Measurements from ENCODE around the gene YTHDF1.
A peak's percentile ranks its signal among the peaks of the same experiment; 100 is the strongest.

YTHDF1 gene

DNA sequence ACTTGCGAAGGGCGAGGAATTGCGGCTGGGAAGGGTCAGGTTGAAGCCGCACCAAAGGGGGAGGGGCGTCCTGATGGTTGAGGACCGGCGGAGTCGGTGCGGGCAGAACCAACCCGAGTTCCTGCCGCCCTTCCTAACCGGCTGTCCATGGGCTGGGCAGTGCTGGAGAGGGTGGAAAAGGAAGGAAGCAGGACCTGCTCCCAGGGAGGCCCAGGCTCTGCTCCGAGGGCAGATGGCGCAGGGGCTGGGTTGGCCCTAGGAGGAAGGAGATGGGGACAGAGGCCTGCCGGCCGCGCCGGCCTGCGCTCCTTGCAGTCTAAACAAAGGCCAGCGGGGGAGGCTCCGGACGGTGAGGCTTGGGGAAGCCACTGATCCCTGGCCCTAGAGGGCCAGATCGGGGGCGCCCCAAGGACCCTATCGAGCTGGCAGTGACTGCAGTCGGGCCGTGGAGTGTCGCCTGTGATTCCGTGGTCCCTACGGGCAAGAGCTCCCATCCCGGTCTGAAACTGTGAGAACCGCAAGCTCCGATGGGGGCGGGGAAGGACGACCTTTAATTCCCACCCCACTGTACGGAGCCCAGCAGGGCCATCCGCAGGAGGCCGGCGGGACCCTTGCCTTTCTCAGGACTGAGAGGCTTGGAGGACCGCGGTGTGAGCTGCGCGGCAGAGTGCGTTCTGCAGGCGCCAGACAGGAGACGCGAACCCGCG lies 39.4 kb downstream of the YTHDF1 start:
- ChIA-PET POLR2A (no interaction called here), CTCF (interaction anchor here (0.6 kb wide), 1 partner anchor 1106 kb away, joined by 3 read pairs; no protein-coding TSS in a partner anchor)
- Histone ChIP-seq H3K4me1 (ENCODE audit: control insufficient read depth, insufficient read depth, low read length) (peaks cover 8% of the 10 kb centered on the region; the same call in 1 of the 2 replicates), H3K27ac (ENCODE audit: extremely low read depth, low read depth, low read length) (no peak overlapping the region), H3K9me3 (ENCODE audit: control insufficient read depth, insufficient read depth, low read depth, low read length) (no peaks in the 10 kb centered on the region), H3K36me3 (ENCODE audit: control insufficient read depth in 2 of 2, insufficient read depth in 1 of 2, low read length in 2 of 2) (no peaks in the 10 kb centered on the region), H3K4me3 (ENCODE audit: low read depth, low read length) (no peak overlapping the region)
- 0 out of 2 replicates have a peak, but pooled peaks have one; percentile 4 for TF ChIP-seq SP3 (tag by site-specific recombination; IDR thresholded peaks at IDR 0.05)
- peak; percentile 27; the same call in 1 of the 2 replicates for TF ChIP-seq ZFP37 (tag by site-specific recombination; IDR thresholded peaks at IDR 0.05)
- TF ChIP-seq SP7 (tag by site-specific recombination; IDR thresholded peaks at IDR 0.05): peak; percentile 25; the same call in 1 of the 2 replicates
- peak; percentile 92 for TF ChIP-seq ZNF600 (tag by site-specific recombination; IDR thresholded peaks at IDR 0.05)
- no peak for TF ChIP-seq KLF7 (tag by site-specific recombination; IDR thresholded peaks at IDR 0.05; ENCODE audit: borderline replicate concordance)
- TF ChIP-seq, protein P1, sequence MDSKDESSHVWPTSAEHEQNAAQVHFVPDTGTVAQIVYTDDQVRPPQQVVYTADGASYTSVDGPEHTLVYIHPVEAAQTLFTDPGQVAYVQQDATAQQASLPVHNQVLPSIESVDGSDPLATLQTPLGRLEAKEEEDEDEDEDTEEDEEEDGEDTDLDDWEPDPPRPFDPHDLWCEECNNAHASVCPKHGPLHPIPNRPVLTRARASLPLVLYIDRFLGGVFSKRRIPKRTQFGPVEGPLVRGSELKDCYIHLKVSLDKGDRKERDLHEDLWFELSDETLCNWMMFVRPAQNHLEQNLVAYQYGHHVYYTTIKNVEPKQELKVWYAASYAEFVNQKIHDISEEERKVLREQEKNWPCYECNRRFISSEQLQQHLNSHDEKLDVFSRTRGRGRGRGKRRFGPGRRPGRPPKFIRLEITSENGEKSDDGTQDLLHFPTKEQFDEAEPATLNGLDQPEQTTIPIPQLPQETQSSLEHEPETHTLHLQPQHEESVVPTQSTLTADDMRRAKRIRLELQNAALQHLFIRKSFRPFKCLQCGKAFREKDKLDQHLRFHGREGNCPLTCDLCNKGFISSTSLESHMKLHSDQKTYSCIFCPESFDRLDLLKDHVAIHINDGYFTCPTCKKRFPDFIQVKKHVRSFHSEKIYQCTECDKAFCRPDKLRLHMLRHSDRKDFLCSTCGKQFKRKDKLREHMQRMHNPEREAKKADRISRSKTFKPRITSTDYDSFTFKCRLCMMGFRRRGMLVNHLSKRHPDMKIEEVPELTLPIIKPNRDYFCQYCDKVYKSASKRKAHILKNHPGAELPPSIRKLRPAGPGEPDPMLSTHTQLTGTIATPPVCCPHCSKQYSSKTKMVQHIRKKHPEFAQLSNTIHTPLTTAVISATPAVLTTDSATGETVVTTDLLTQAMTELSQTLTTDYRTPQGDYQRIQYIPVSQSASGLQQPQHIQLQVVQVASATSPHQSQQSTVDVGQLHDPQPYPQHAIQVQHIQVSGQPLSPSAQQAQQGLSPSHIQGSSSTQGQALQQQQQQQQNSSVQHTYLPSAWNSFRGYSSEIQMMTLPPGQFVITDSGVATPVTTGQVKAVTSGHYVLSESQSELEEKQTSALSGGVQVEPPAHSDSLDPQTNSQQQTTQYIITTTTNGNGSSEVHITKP (tag by site-specific recombination; IDR thresholded peaks at IDR 0.05): peak; percentile 47
- peak; percentile 32; the same call in 1 of the 2 replicates for TF ChIP-seq ZEB2 (tag by site-specific recombination; IDR thresholded peaks at IDR 0.05)
- TF ChIP-seq ZNF555 (tag by site-specific recombination; conservative IDR thresholded peaks at IDR 0.05): no peak
- TF ChIP-seq ZNF133 (tag by site-specific recombination; IDR thresholded peaks at IDR 0.05): no peak
- TF ChIP-seq GLIS2 (tag by site-specific recombination; IDR thresholded peaks at IDR 0.05): peak; percentile 73
- TF ChIP-seq BCL11A (tag by site-specific recombination; IDR thresholded peaks at IDR 0.05; ENCODE audit: low read depth): 0 out of 2 replicates have a peak, but pooled peaks have one; percentile 12
- TF ChIP-seq, protein P2, sequence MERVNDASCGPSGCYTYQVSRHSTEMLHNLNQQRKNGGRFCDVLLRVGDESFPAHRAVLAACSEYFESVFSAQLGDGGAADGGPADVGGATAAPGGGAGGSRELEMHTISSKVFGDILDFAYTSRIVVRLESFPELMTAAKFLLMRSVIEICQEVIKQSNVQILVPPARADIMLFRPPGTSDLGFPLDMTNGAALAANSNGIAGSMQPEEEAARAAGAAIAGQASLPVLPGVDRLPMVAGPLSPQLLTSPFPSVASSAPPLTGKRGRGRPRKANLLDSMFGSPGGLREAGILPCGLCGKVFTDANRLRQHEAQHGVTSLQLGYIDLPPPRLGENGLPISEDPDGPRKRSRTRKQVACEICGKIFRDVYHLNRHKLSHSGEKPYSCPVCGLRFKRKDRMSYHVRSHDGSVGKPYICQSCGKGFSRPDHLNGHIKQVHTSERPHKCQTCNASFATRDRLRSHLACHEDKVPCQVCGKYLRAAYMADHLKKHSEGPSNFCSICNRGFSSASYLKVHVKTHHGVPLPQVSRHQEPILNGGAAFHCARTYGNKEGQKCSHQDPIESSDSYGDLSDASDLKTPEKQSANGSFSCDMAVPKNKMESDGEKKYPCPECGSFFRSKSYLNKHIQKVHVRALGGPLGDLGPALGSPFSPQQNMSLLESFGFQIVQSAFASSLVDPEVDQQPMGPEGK (tag by site-specific recombination; IDR thresholded peaks at IDR 0.05): peak; percentile 22; the same call in 1 of the 2 replicates
- TF ChIP-seq ZNF335 (tag by site-specific recombination; conservative IDR thresholded peaks at IDR 0.05): peak; percentile 88
- TF ChIP-seq ZNF561 (tag by site-specific recombination; IDR thresholded peaks at IDR 0.05; ENCODE audit: borderline replicate concordance): no peak
- TF ChIP-seq ZBTB48 (tag by site-specific recombination; IDR thresholded peaks at IDR 0.05): peak; percentile 72; the same call in 1 of the 2 replicates
- peak; percentile 44; the same call in 1 of the 2 replicates for TF ChIP-seq ZIC2 (tag by site-specific recombination; IDR thresholded peaks at IDR 0.05)
- no peak for TF ChIP-seq ZNF560 (tag by site-specific recombination; IDR thresholded peaks at IDR 0.05; ENCODE audit: borderline replicate concordance)
- no peak for TF ChIP-seq ZNF558 (tag by site-specific recombination; IDR thresholded peaks at IDR 0.05)
- peak; percentile 56; the same call in 1 of the 2 replicates for TF ChIP-seq ZBTB17 (tag by site-specific recombination; IDR thresholded peaks at IDR 0.05)
- TF ChIP-seq ZNF623 (tag by site-specific recombination; IDR thresholded peaks at IDR 0.05): no peak
- 0 out of 2 replicates have a peak, but pooled peaks have one; percentile 16 for TF ChIP-seq KLF1 (tag by site-specific recombination; IDR thresholded peaks at IDR 0.05)
- TF ChIP-seq SP2 (tag by site-specific recombination; IDR thresholded peaks at IDR 0.05): peak; percentile 63
